ENCODE measurements around the gene PAXX. TPM values are rescaled to one million over a fixed set of nuclear protein-coding genes. Genes with fewer than 3 reads are reported as not detected.

Gene PAXX
- total and polyA plus RNA-seq, 12 donors = 12.7 to 131 (median 17.1) TPM

GRCh38 chr9:136979769-136980587 lies 12.2 kb upstream of the PAXX start:
- no peak for ATAC-seq
- DNase-seq = peak in 1 of 2 donors; percentile 28
- intact Hi-C loops (cut with DNase I) = loop anchor here in 2 of 10 donors (2.0 to 5.0 kb wide), 2 partner anchors 29 to 33 kb away; partner anchors contain the start of gene C8G (in 1 of the 2)
- 85 to 86% methylated on average over 26 of the region's 26 CpGs for WGBS, 2 donors
- TF ChIP-seq CTCF (IDR thresholded peaks at IDR 0.05) = no peak
- H3K27me3 ChIP-seq = peaks cover 0 to 40% (median 6%) of the 10 kb centered on the region in 7 donors
- H3K27ac ChIP-seq = peak overlapping the region in 8 of 10 donors; percentile 82 to 93 (median 89)
- H3K9me3 ChIP-seq = no peaks in the 10 kb centered on the region
- H3K4me1 ChIP-seq = peaks cover 16 to 89% (median 67%) of the 10 kb centered on the region in 9 donors
- H3K4me3 ChIP-seq = no peak overlapping the region
- H3K36me3 ChIP-seq = no peaks in the 10 kb centered on the region

- H3K27me3 ChIP-seq = peaks cover 0 to 49% (median 14%) of the 10 kb centered on the region in 7 donors
- TF ChIP-seq CTCF (IDR thresholded peaks at IDR 0.05) = no peak
- no peaks in the 10 kb centered on the region for H3K9me3 ChIP-seq
- intact Hi-C loops (cut with DNase I) = loop anchor here in 1 of 10 donors (5.0 kb wide), 1 partner anchor 34 kb away; the partner anchor contains the start of gene C8G
- peak overlapping the region; percentile 6 to 93 (median 88) for H3K27ac ChIP-seq
- H3K4me3 ChIP-seq = no peak overlapping the region
- no peak for ATAC-seq
- no peaks in the 10 kb centered on the region for H3K36me3 ChIP-seq
- WGBS, 2 donors = 73 to 76% methylated on average over 16 of the region's 16 CpGs
- DNase-seq = peak in 1 of 2 donors; percentile 20
- H3K4me1 ChIP-seq = peaks cover 11 to 89% (median 63%) of the 10 kb centered on the region in 9 donors
These were observed 11.3 kb upstream of the PAXX start for GRCh38 chr9:136980669-136981478.

GRCh38 chr9:136981588-136982231 lies 10.5 kb upstream of the PAXX start:
- no peaks in the 10 kb centered on the region for H3K36me3 ChIP-seq
- H3K27me3 ChIP-seq = peaks cover 0 to 53% (median 15%) of the 10 kb centered on the region in 7 donors
- ATAC-seq (peak in 7 of 8 donors; percentile 16 to 68 (median 58)), DNase-seq (peak; percentile 78 to 87)
- no peaks in the 10 kb centered on the region for H3K9me3 ChIP-seq
- peaks cover 9 to 82% (median 55%) of the 10 kb centered on the region in 9 donors for H3K4me1 ChIP-seq
- peak in 4 of 9 donors; percentile 10 to 42 (median 38) for TF ChIP-seq CTCF (IDR thresholded peaks at IDR 0.05)
- WGBS, 2 donors = 29 to 32% methylated on average over 17 of the region's 17 CpGs
- intact Hi-C loops (cut with DNase I) = loop anchor here in 1 of 10 donors (5.0 kb wide), 1 partner anchor 34 kb away; the partner anchor contains the start of gene C8G
- H3K4me3 ChIP-seq = no peak overlapping the region
- H3K27ac ChIP-seq = peak overlapping the region; percentile 40 to 93 (median 88)

All from heart right ventricle (tissue), 16 donors.